Peyer's patch (tissue), 4 donors: Measurements from ENCODE around the gene TBX18.

Experiments
- POLR2A ChIP-seq, 2 donors: fragments of 450-650 bp; IDR thresholded peaks; one replicate each; pipeline ENCODE4 v1.5.1; 2017; ENCODE audit warnings: antibody characterized with exemption in 2 of 2, mild to moderate bottlenecking in 2 of 2, moderate library complexity in 2 of 2
- TF ChIP-seq, protein P1 (sequence below), 6 experiments: fragments of 450-650 bp in 4 of 6; fragments of 200-600 bp in 2 of 6; sonication (generic) in 1 of 6; IDR thresholded peaks; one replicate each; pipeline ENCODE4 v1.5.1; 2017 to 2019; ENCODE audit warnings: antibody characterized with exemption in 6 of 6, mild to moderate bottlenecking in 3 of 6, moderate library complexity in 1 of 6

DNA sequence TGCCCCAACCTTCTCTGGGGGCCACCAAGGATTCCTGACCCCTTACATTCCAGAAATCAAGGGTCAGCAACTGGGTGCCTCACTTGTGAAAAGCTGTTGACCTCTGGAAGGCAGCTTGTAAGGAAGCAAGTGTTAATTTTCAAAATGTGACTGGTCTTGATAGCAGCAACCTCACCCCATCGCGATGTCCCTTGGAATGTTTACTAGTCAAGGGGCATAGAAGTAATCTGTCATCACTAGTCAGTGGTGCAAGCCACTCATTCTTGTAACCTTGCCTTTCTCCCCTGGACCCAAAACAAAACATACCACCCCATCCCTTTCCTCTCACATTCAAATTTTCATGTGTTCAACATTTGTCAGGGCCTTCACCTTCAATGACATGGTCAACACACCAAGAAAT lies 30.5 kb downstream of the TBX18 start:
- TF ChIP-seq, protein P1, sequence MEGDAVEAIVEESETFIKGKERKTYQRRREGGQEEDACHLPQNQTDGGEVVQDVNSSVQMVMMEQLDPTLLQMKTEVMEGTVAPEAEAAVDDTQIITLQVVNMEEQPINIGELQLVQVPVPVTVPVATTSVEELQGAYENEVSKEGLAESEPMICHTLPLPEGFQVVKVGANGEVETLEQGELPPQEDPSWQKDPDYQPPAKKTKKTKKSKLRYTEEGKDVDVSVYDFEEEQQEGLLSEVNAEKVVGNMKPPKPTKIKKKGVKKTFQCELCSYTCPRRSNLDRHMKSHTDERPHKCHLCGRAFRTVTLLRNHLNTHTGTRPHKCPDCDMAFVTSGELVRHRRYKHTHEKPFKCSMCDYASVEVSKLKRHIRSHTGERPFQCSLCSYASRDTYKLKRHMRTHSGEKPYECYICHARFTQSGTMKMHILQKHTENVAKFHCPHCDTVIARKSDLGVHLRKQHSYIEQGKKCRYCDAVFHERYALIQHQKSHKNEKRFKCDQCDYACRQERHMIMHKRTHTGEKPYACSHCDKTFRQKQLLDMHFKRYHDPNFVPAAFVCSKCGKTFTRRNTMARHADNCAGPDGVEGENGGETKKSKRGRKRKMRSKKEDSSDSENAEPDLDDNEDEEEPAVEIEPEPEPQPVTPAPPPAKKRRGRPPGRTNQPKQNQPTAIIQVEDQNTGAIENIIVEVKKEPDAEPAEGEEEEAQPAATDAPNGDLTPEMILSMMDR (IDR thresholded peaks at IDR 0.05), result no peak
- no peak for TF ChIP-seq POLR2A (IDR thresholded peaks at IDR 0.05)
